ENCODE measurements around the gene POU2F2.
A peak's percentile ranks its signal among the peaks of the same experiment; 100 is the strongest.

Gene POU2F2

DNA sequence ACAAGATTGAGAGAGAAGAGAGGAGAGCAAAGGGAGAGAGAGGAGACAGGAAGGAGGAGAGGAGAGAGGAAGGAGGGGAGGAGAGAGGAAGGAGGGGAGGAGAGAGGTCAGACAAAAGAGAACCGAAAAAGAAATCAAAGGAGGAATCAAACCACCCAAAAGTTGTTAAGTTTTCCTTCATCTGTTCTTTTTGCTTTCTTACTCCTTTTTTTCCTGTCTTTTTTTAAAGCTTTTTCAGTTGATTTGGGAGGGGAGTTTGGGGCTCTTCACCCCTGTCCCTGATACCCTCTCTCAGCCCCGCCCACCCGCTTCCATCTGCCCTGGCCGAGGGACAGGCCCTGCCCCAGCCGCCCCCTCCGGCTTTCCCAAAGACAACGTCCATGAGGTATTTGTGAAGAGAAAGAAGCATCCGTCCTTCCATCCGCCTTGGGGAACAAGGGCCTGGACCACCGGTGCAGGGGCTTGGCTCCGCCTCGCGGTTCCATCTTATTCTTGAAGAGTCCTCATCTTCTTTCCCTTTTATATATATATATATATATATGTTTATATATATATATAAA, 43.0 kb downstream of the POU2F2 start:
- no peak overlapping the region for H3K4me3 ChIP-seq (ENCODE audit: low read depth, low read length)
- ChIA-PET CTCF (interaction anchor here (1.0 kb wide), 2 partner anchors 13 to 95 kb away, joined by 3 to 5 read pairs; no protein-coding TSS in a partner anchor), POLR2A (interaction anchor here (1.0 kb wide), 1 partner anchor 137 kb away, joined by 5 read pairs; no protein-coding TSS in a partner anchor)
- TF ChIP-seq, protein P1, sequence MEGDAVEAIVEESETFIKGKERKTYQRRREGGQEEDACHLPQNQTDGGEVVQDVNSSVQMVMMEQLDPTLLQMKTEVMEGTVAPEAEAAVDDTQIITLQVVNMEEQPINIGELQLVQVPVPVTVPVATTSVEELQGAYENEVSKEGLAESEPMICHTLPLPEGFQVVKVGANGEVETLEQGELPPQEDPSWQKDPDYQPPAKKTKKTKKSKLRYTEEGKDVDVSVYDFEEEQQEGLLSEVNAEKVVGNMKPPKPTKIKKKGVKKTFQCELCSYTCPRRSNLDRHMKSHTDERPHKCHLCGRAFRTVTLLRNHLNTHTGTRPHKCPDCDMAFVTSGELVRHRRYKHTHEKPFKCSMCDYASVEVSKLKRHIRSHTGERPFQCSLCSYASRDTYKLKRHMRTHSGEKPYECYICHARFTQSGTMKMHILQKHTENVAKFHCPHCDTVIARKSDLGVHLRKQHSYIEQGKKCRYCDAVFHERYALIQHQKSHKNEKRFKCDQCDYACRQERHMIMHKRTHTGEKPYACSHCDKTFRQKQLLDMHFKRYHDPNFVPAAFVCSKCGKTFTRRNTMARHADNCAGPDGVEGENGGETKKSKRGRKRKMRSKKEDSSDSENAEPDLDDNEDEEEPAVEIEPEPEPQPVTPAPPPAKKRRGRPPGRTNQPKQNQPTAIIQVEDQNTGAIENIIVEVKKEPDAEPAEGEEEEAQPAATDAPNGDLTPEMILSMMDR (IDR thresholded peaks at IDR 0.05; ENCODE audit: insufficient read depth, low read length, missing control alignments): no peak
- no peak for DNase-seq (ENCODE audit: low read depth, low spot score)

DNA sequence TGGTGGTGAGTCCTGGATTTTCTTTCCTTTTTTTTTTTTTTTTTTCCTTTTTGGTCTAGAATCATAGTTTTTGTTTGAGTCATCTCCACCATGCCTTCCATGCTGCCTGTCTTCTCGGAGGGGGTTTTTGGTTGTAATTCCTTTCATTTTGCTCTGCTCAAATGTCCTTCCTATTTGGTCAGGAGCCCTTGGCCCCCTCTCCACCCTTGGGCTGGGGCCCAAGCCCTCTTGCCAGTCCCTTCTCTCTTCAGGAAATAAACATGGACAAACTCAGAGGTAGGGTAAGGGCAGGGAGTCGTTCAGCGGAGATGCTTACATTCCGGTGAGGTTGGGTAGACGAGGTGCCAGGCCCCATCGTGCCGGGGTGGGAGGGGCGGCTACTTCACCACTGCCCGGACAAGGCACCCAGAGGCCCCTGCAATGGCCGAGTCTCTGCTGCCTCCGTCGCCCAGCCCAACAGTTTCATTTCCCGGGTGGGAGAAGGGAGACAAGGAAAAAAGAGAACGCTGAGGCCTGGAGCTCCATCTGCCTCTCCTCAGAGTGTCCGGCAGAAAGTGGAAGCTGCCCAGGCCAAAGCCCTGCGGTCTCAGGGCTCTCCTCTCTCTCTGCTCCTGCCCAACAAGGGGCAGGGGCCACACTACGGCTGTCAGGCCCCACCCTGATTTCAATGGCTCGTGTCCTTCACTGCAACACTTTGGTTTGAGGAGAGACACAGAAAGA, 43.6 kb downstream of the POU2F2 start:
- ChIA-PET POLR2A (interaction anchor here (1.0 kb wide), 1 partner anchor 138 kb away, joined by 5 read pairs; no protein-coding TSS in a partner anchor), CTCF (interaction anchor here (1.0 kb wide), 2 partner anchors 13 to 96 kb away, joined by 3 to 5 read pairs; no protein-coding TSS in a partner anchor)
- peak; percentile 28 for DNase-seq (ENCODE audit: low read depth, low spot score)
- TF ChIP-seq, protein P1 (IDR thresholded peaks at IDR 0.05; ENCODE audit: insufficient read depth, low read length, missing control alignments): no peak
- H3K4me3 ChIP-seq (ENCODE audit: low read depth, low read length): peak overlapping the region; percentile 27

DNA sequence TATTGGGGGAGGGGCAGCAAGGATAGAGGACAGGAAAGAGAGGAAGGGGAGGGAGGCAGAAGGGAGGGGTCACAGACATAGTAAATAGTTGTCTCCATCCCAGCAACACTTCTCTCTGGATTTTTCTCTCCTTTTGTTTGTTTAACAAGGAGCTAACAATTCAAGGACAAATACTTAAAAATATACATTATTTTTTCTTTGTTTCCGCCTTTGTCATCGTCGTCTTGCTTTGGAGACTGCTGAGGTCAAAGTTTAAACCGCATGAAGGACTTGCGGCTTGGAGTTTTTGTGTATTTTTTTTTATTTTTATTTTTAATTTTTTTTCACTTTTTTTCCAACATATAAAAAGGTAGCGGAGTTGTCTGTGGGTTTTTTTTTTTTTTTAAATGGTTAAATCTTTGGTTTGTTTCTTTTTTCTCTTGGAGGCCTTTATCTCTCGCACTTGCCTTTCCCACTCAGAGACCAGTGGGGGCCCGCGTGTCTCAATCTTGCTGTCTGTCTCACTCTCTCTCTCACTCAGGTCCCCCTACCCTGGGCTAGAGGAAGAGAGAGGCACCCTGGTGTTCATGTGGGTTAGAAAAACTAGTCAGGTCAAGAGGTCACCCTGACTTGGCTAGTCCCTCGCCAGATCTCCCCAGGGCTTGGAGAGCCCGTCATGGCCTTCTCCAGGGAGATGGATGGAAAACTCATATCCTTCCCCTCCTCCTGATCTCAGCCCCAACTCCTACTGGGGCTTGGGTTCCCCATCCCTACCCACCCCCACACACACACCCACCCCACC, 45.3 kb downstream of the POU2F2 start:
- POLR2A ChIA-PET: interaction anchor here (0.7 kb wide), 1 partner anchor 117 kb away, joined by 3 read pairs; no protein-coding TSS in a partner anchor
- CTCF ChIA-PET: interaction anchor here (1.0 to 1.5 kb wide), 2 partner anchors 15 to 210 kb away, joined by 3 read pairs; no protein-coding TSS in a partner anchor
- TF ChIP-seq, protein P1 (IDR thresholded peaks at IDR 0.05; ENCODE audit: insufficient read depth, low read length, missing control alignments): no peak
- no peak for DNase-seq (ENCODE audit: low read depth, low spot score)
- no peak overlapping the region for H3K4me3 ChIP-seq (ENCODE audit: low read depth, low read length)

DNA sequence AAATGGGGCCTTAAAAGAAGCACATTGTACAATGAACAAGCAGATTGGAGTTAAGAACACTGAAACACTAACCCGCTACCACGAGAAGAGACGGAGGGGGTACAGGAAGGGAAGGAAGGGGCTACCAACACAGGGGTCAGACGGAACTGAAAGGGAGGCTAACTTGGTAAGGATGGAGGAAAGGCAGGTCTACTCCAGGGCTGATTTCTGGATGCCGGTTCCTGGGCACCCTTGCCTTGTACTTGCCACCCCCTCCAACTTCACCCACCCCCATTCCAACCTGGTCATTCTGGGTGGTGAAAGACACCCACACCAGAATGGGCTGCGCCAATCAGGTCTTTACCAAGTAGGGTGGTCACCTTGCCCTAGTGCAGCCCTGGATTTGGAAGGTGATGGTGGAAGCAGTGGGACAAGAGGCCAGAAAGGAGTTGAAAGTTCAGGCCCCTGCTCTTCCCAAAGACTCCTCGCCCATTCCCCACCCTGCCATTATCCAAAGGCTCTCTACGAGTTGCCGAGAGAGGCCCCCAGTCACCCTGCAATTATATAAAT, 46.0 kb downstream of the POU2F2 start:
- TF ChIP-seq, protein P1 (IDR thresholded peaks at IDR 0.05; ENCODE audit: insufficient read depth, low read length, missing control alignments): no peak
- no peak overlapping the region for H3K4me3 ChIP-seq (ENCODE audit: low read depth, low read length)
- no peak for DNase-seq (ENCODE audit: low read depth, low spot score)
- CTCF ChIA-PET: no interaction called here
- POLR2A ChIA-PET: interaction anchor here (0.7 kb wide), 1 partner anchor 118 kb away, joined by 3 read pairs; no protein-coding TSS in a partner anchor

DNA sequence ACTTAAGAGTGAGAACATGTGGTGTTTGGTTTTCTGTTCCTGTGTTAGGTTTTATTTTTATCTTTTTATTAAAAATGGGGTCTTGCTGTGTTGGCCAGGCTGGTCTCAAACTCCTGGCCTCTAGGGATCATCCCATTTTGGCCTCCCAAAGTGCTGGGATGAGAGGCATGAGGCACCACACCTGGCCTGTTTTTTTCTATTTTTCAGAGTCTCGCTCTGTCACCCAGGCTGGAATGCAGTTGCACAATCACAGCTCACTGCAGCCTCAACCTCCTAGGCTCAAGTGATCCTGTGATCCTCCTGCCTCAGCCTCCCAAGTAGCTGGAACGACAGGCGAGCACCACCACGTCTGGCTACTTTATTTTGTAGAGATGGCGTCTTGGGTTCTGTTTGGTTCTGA, 48.7 kb downstream of the POU2F2 start:
- CTCF ChIA-PET: interaction anchor here (0.8 to 1.1 kb wide), 2 partner anchors 93 to 161 kb away, joined by 3 read pairs; no protein-coding TSS in a partner anchor
- no peak for DNase-seq (ENCODE audit: low read depth, low spot score)
- H3K4me3 ChIP-seq (ENCODE audit: low read depth, low read length): no peak overlapping the region
- POLR2A ChIA-PET: no interaction called here
- TF ChIP-seq, protein P1 (IDR thresholded peaks at IDR 0.05; ENCODE audit: insufficient read depth, low read length, missing control alignments): no peak

Measured in AG04449 (cell line).